HG02798 (cell line): Measurements from ENCODE around the gene OR11H6.
"Not testable (repeated sequence)": the region's sequence is repeated elsewhere in the genome, so short reads cannot be mapped to it uniquely, and the experiment has no call there.

Source experiments
- ATAC-seq: cut with Tn5 transposase; IDR thresholded peaks from one replicate; pipeline ENCODE4 v1.9.1; 2021; ENCODE audit warnings: mild to moderate bottlenecking; ENCODE audit not compliant: unreplicated experiment, poor library complexity

OR11H6 gene, protein sequence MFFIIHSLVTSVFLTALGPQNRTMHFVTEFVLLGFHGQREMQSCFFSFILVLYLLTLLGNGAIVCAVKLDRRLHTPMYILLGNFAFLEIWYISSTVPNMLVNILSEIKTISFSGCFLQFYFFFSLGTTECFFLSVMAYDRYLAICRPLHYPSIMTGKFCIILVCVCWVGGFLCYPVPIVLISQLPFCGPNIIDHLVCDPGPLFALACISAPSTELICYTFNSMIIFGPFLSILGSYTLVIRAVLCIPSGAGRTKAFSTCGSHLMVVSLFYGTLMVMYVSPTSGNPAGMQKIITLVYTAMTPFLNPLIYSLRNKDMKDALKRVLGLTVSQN

DNA sequence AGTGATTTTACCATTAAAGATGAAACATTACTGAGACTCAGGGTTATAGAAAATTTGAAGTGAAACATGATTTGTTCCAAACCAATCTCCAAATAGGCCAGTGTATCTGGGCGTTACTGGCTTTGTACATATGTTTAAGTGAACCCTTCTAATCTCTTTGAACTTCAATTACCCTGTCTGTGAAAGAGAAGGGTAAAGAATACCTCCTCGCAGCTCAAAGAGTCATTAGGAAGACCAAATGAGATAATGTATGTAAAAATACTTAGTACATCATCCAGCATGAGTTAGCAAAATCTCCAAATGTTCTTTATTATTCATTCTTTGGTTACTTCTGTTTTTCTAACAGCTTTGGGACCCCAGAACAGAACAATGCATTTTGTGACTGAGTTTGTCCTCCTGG lies at the start of gene OR11H6:
TSS of gene OR11H6 (plus strand) at position 301 of the 400 bp plus-strand sequence. CDS start at position 301, 0 bp downstream.
- no peak for ATAC-seq

GRCh38 chr14:20174205-20174604 lies 49.3 kb upstream of the OR11H6 start:
- ATAC-seq = not testable (repeated sequence)

DNA sequence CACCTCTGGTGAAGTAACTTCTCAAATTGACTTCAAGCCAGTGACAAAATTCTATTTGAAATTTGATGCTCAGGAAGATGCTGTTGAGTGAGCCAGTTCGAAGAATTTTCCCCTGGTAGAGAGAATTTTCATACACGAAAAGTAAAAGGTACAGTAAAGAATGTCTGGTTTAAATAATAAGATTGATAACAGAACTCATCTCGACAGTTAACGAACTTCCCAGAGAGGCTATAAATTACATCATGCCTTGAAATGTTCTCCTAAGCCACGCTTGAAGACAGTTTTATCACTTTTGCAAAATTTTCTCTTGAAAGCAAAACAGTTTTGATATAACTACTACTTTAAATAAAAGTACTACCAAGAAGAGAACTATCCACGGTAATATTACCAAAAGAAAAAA lies 47.2 kb upstream of the OR11H6 start:
- no peak for ATAC-seq

- ATAC-seq = no peak
Observed at GRCh38 chr14:20177433-20177974, 46.0 kb upstream of the OR11H6 start.

GRCh38 chr14:20179218-20179617 lies 44.3 kb upstream of the OR11H6 start:
- no peak for ATAC-seq

GRCh38 chr14:20179880-20180279 lies 43.6 kb upstream of the OR11H6 start:
- ATAC-seq = no peak

GRCh38 chr14:20180486-20180885 lies 43.0 kb upstream of the OR11H6 start:
- no peak for ATAC-seq

- no peak for ATAC-seq
Observed at GRCh38 chr14:20184181-20184580, 39.3 kb upstream of the OR11H6 start.

DNA sequence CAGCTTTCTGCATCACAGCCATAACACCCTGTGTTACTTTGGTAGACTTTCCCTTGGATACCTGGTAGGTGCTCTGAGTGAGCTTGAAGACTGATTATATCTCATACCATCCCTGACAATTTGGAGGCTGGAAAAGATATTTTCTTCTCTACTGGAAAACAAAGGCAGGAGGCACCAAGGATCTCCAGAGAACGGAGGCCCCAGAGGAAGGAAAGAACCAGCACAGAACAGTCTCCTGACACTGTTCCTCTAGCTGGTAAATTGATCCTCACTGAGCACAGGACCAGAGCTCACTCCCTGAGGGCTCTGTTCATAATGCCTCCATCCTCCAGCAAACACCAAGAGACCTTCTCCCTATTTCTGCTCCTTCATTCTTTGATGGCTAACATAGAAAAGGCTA lies 32.9 kb upstream of the OR11H6 start, which contains the start of gene OR11G2:
TSS of gene OR11G2 (plus strand) at position 301 of the 400 bp plus-strand sequence. CDS start 6,542 bp downstream, outside the sequence.
- no peak for ATAC-seq

DNA sequence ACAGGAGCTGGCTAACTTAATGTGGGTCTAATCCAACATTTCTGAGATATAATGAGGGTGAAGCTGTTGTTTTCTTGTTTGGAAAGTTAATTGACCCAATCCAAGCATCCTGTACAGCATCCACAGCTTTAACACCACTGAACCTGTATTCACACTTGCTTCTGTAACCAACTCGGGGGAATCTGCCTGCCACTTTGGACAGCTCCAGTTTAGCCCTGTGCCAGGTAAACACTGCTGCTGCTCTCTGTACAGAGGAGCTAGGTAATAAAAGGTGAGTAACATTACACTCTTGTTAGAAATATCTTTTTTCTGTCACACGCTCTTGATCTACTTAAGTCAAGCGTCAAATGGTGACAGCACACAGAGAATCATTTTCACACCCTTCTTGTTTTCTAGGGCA lies 32.1 kb upstream of the OR11H6 start:
- ATAC-seq = no peak

GRCh38 chr14:20194101-20194500 lies 29.4 kb upstream of the OR11H6 start:
- no peak for ATAC-seq

GRCh38 chr14:20195170-20195569 lies 28.3 kb upstream of the OR11H6 start:
- not testable (repeated sequence) for ATAC-seq

DNA sequence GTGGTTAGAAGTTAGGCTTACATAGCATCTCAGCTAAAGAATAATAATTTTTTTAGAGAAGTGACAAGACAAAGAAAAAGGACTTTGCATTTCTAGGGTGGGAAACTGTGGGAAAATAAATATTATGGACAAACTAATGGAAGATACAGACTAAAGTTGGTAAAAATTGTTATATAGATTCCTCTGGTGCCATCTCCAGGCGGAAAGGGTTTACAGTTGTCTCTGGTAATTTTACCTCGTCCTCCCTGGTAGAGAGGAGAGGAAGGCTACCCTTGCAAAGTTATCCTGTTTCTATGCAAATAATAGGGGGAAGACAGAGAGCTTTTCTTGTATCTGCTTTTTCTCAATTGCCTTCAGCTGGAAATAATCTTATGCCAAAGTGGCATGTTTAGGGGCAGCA lies 27.6 kb upstream of the OR11H6 start:
- no peak for ATAC-seq

DNA sequence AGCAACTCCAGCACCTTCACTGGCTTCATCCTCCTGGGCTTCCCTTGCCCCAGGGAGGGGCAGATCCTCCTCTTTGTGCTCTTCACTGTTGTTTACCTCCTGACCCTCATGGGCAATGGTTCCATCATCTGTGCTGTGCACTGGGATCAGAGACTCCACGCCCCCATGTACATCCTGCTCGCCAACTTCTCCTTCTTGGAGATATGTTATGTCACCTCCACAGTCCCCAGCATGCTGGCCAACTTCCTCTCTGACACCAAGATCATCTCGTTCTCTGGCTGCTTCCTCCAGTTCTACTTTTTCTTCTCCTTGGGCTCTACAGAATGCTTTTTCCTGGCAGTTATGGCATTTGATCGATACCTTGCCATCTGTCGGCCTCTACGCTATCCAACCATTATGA lies 26.1 kb upstream of the OR11H6 start:
- no peak for ATAC-seq

DNA sequence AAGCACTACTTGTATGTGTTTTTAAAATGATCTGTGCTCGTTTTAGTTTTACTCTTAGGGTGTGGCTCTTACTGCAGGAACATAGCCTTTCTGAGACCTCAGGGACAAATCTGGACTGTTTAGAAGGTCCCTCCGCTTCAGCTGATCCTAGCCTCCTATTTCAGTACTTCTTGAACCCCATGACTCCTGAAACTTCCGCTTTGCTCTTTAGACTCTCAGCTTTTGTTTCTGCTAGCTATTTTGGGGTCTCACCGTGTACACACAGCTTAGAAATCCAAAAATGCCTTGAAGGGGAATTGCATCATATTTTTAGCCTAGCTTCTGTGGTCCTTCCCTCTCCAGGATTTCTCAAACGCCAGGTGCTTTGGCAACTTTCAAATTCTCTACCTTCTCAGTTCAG lies 24.5 kb upstream of the OR11H6 start:
- ATAC-seq = no peak

GRCh38 chr14:20204721-20205120 lies 18.8 kb upstream of the OR11H6 start:
- no peak for ATAC-seq

- ATAC-seq = no peak
Observed at GRCh38 chr14:20209595-20209994, 13.9 kb upstream of the OR11H6 start.

DNA sequence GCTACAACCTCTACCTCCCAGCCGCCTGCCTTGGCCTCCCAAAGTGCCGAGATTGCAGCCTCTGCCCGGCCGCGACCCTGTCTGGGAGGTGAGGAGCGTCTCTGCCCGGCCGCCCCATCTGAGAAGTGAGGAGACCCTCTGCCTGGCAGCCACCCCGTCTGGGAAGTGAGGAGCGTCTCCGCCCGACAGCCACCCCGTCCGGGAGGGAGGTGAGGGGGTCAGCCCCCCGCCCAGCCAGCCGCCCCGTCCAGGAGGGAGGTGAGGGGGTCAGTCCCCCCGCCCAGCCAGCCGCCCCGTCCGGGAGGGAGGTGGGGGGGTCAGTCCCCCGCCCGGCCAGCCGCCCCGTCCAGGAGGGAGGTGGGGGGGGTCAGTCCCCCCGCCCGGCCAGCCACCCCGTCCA lies 11.1 kb upstream of the OR11H6 start:
- ATAC-seq = not testable (repeated sequence)

DNA sequence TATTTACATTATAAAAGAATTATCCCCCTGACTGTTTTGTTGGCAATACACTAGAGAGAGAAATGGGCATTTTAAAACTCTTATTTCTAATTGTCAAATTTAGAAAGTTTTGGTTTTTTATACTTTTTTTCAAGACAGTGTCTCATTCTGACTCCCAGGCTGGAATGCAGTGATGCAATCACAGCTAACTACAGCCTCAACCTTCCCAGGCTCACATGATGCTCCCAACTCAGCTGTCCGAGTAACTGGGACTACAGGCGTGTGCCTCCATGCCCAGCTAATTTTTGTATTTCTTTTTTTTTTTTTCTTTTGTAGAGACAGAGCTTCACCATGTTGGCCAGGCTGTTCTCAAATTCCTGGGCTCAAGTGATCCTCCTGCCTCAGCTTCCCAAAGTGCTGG lies 8.3 kb upstream of the OR11H6 start:
- ATAC-seq = no peak

GRCh38 chr14:20219033-20219432 lies 4.5 kb upstream of the OR11H6 start:
- ATAC-seq = no peak

- no peak for ATAC-seq
Observed at GRCh38 chr14:20228681-20229080, 5.2 kb downstream of the OR11H6 start, which contains the start of gene OR11H7. OR11H7 (plus strand) TSS chr14:20228981.

- not testable (repeated sequence) for ATAC-seq
Observed at GRCh38 chr14:20235415-20235814, 11.9 kb downstream of the OR11H6 start.
